Mesendoderm (in vitro differentiated cells): Measurements from ENCODE around the gene GALNT16.

Experiments used
- DNase-seq: peaks from one replicate; pipeline ENCODE4 v3.0.0; 2013
- H2AK5ac ChIP-seq: 2 replicates; pipeline ENCODE4 v1.6.1; 2013; ENCODE audit warnings: low read length, inconsistent platforms
- H2BK120ac ChIP-seq: 2 replicates; pipeline ENCODE4 v1.6.1; 2013; ENCODE audit warnings: low read depth, mild to moderate bottlenecking, low read length, moderate library complexity, mixed read lengths
- H2BK15ac ChIP-seq: replicated peaks from 2 replicates; pipeline ENCODE4 v1.6.1; 2013; ENCODE audit warnings: low read depth, mild to moderate bottlenecking, moderate library complexity
- H2BK5ac ChIP-seq: 2 replicates; pipeline ENCODE4 v1.6.1; 2013; ENCODE audit warnings: low read length, inconsistent platforms
- H3K18ac ChIP-seq: 2 replicates; pipeline ENCODE4 v1.6.1; 2013; ENCODE audit warnings: mild to moderate bottlenecking, low read length, mixed read lengths
- H3K23ac ChIP-seq: one replicate; pipeline ENCODE4 v1.6.1; 2013; ENCODE audit warnings: low read length
- H3K27ac ChIP-seq: 2 replicates; pipeline ENCODE4 v1.5.1; 2013; ENCODE audit warnings: low read depth, mild to moderate bottlenecking, inconsistent platforms, low read length, moderate library complexity
- H3K27me3 ChIP-seq: 2 replicates; pipeline ENCODE4 v1.6.1; 2013; ENCODE audit warnings: low read length, control low read depth, mild to moderate bottlenecking, inconsistent platforms; ENCODE audit not compliant: insufficient read depth, poor library complexity
- H3K36me3 ChIP-seq: 2 replicates; pipeline ENCODE4 v1.6.1; 2013; ENCODE audit warnings: low read length, inconsistent platforms; ENCODE audit not compliant: control insufficient read depth, insufficient read depth
- H3K4ac ChIP-seq: one replicate; pipeline ENCODE4 v1.6.1; 2013; ENCODE audit warnings: low read depth, mild to moderate bottlenecking, low read length, moderate library complexity
- H3K4me1 ChIP-seq: 2 replicates; pipeline ENCODE4 v1.6.1; 2013; ENCODE audit warnings: low read depth, low read length, inconsistent platforms; ENCODE audit not compliant: control insufficient read depth
- H3K4me2 ChIP-seq: 2 replicates; pipeline ENCODE4 v1.6.1; 2013; ENCODE audit warnings: low read length
- H3K4me3 ChIP-seq: 2 replicates; pipeline ENCODE4 v1.5.1; 2013; ENCODE audit warnings: mild to moderate bottlenecking, low read length
- H3K56ac ChIP-seq: one replicate; pipeline ENCODE4 v1.6.1; 2013; ENCODE audit warnings: low read length
- H3K79me1 ChIP-seq: 2 replicates; pipeline ENCODE4 v1.6.1; 2013; ENCODE audit warnings: low read length, inconsistent platforms
- H3K79me2 ChIP-seq: 2 replicates; pipeline ENCODE4 v1.6.1; 2013; ENCODE audit warnings: mild to moderate bottlenecking, low read length; ENCODE audit not compliant: control insufficient read depth, insufficient read depth
- H3K9ac ChIP-seq: 2 replicates; pipeline ENCODE4 v1.6.1; 2013; ENCODE audit warnings: low read length, inconsistent platforms
- H4K5ac ChIP-seq: one replicate; pipeline ENCODE4 v1.6.1; 2013; ENCODE audit warnings: low read length
- H4K8ac ChIP-seq: one replicate; pipeline ENCODE4 v1.6.1; 2013; ENCODE audit warnings: low read depth, mild to moderate bottlenecking, control low read depth, low read length, moderate library complexity
- WGBS: extraction: QIAGEN DNeasy Blood & Tissue Kit; methylation state at CpG from one replicate; pipeline ENCODE4 v1.1.7; 2013; ENCODE audit warnings: low lambda C conversion rate, missing lambda C conversion rate; ENCODE audit not compliant: insufficient coverage; ENCODE audit errors: extremely low coverage; 5-methylcytosine and 5-hydroxymethylcytosine counted together

GALNT16 gene

GRCh38 chr14:69355607-69356281 lies 95.8 kb downstream of the GALNT16 start:
- no CpG with 5 or more reads among the region's 6 CpGs for whole genome bisulfite sequencing
- H2BK120ac ChIP-seq: no peak overlapping the region
- H3K36me3 ChIP-seq: no peaks in the 10 kb centered on the region
- no peaks in the 10 kb centered on the region for H3K79me2 ChIP-seq
- no peaks in the 10 kb centered on the region for H3K79me1 ChIP-seq
- no peak overlapping the region for H3K56ac ChIP-seq
- H3K18ac ChIP-seq: no peak overlapping the region
- no peak overlapping the region for H3K27ac ChIP-seq
- H2AK5ac ChIP-seq: no peak overlapping the region
- DNase-seq: no peak
- H3K9ac ChIP-seq: no peak overlapping the region
- no peak overlapping the region for H4K8ac ChIP-seq
- no peak overlapping the region for H4K5ac ChIP-seq
- H3K27me3 ChIP-seq: no peaks in the 10 kb centered on the region
- H2BK15ac ChIP-seq: no peak overlapping the region
- peaks cover 2% of the 10 kb centered on the region for H3K4me1 ChIP-seq
- no peak overlapping the region for H3K4me3 ChIP-seq
- H3K4me2 ChIP-seq: no peak overlapping the region
- H2BK5ac ChIP-seq: no peak overlapping the region
- no peak overlapping the region for H3K23ac ChIP-seq
- no peak overlapping the region for H3K4ac ChIP-seq

GRCh38 chr14:69356903-69357543 lies 97.1 kb downstream of the GALNT16 start:
- H2AK5ac ChIP-seq: no peak overlapping the region
- no peak overlapping the region for H3K27ac ChIP-seq
- no CpG with 5 or more reads among the region's 7 CpGs for WGBS

GRCh38 chr14:69357544-69358200 lies 97.7 kb downstream of the GALNT16 start:
- no peak overlapping the region for H3K4me3 ChIP-seq
- H3K79me2 ChIP-seq: no peaks in the 10 kb centered on the region
- no CpG with 5 or more reads among the region's 7 CpGs for WGBS
- no peak overlapping the region for H2AK5ac ChIP-seq
- no peaks in the 10 kb centered on the region for H3K36me3 ChIP-seq
- no peak overlapping the region for H4K5ac ChIP-seq
- H3K27ac ChIP-seq: no peak overlapping the region
- no peak overlapping the region for H2BK15ac ChIP-seq
- H3K79me1 ChIP-seq: no peaks in the 10 kb centered on the region
- no peak for DNase-seq
- H2BK5ac ChIP-seq: no peak overlapping the region
- no peaks in the 10 kb centered on the region for H3K4me1 ChIP-seq
- no peak overlapping the region for H3K4ac ChIP-seq
- no peak overlapping the region for H3K18ac ChIP-seq
- H3K4me2 ChIP-seq: no peak overlapping the region
- no peak overlapping the region for H4K8ac ChIP-seq
- no peak overlapping the region for H2BK120ac ChIP-seq
- no peaks in the 10 kb centered on the region for H3K27me3 ChIP-seq
- H3K23ac ChIP-seq: no peak overlapping the region
- no peak overlapping the region for H3K56ac ChIP-seq
- no peak overlapping the region for H3K9ac ChIP-seq

More at GRCh38 chr14:69356903-69357543, 97.1 kb downstream of the GALNT16 start:
- Histone ChIP-seq H3K36me3 (no peaks in the 10 kb centered on the region), H3K9ac (no peak overlapping the region), H3K18ac (no peak overlapping the region), H3K27me3 (no peaks in the 10 kb centered on the region), H3K4me3 (no peak overlapping the region), H2BK5ac (no peak overlapping the region), H3K79me2 (no peaks in the 10 kb centered on the region), H2BK15ac (no peak overlapping the region), H3K79me1 (no peaks in the 10 kb centered on the region), H3K4ac (no peak overlapping the region), H3K23ac (no peak overlapping the region), H3K4me2 (no peak overlapping the region), H4K5ac (no peak overlapping the region), H2BK120ac (no peak overlapping the region), H3K4me1 (no peaks in the 10 kb centered on the region), H3K56ac (no peak overlapping the region), H4K8ac (no peak overlapping the region)
- DNase-seq: no peak

GRCh38 chr14:69358233-69358963 lies 98.4 kb downstream of the GALNT16 start:
- H3K36me3 ChIP-seq: no peaks in the 10 kb centered on the region
- no peak overlapping the region for H2BK120ac ChIP-seq
- no peaks in the 10 kb centered on the region for H3K4me1 ChIP-seq
- no peak overlapping the region for H3K27ac ChIP-seq
- H2AK5ac ChIP-seq: no peak overlapping the region
- H3K4me3 ChIP-seq: no peak overlapping the region
- H2BK5ac ChIP-seq: no peak overlapping the region
- no peak overlapping the region for H3K56ac ChIP-seq
- H3K18ac ChIP-seq: no peak overlapping the region
- H4K8ac ChIP-seq: no peak overlapping the region
- no CpG with 5 or more reads among the region's 12 CpGs for WGBS
- no peak overlapping the region for H2BK15ac ChIP-seq
- H3K79me1 ChIP-seq: no peaks in the 10 kb centered on the region
- no peak overlapping the region for H3K9ac ChIP-seq
- H3K27me3 ChIP-seq: no peaks in the 10 kb centered on the region
- no peak overlapping the region for H3K4ac ChIP-seq
- no peak for DNase-seq
- H3K4me2 ChIP-seq: no peak overlapping the region
- H3K23ac ChIP-seq: no peak overlapping the region
- H3K79me2 ChIP-seq: no peaks in the 10 kb centered on the region
- no peak overlapping the region for H4K5ac ChIP-seq

- DNase-seq: no peak
- Histone ChIP-seq H3K79me1 (no peaks in the 10 kb centered on the region), H3K9ac (no peak overlapping the region), H3K4ac (no peak overlapping the region), H3K36me3 (no peaks in the 10 kb centered on the region), H3K56ac (no peak overlapping the region), H2AK5ac (no peak overlapping the region), H3K79me2 (no peaks in the 10 kb centered on the region), H4K5ac (no peak overlapping the region), H2BK120ac (no peak overlapping the region), H3K18ac (no peak overlapping the region), H3K23ac (no peak overlapping the region), H4K8ac (no peak overlapping the region), H3K27me3 (no peaks in the 10 kb centered on the region), H2BK15ac (no peak overlapping the region), H2BK5ac (no peak overlapping the region), H3K4me3 (no peak overlapping the region), H3K27ac (no peak overlapping the region), H3K4me2 (no peak overlapping the region), H3K4me1 (no peaks in the 10 kb centered on the region)
- WGBS: no CpG with 5 or more reads among the region's 3 CpGs
Measured at GRCh38 chr14:69358966-69359365, 99.0 kb downstream of the GALNT16 start.
